ENCODE results near the gene MOV10. TPM values are rescaled to one million over a fixed set of nuclear protein-coding genes. Genes with fewer than 3 reads are reported as not detected.
"Not testable (repeated sequence)": the region's sequence is repeated elsewhere in the genome, so short reads cannot be mapped to it uniquely, and the experiment has no call there.

MOV10 gene, protein sequence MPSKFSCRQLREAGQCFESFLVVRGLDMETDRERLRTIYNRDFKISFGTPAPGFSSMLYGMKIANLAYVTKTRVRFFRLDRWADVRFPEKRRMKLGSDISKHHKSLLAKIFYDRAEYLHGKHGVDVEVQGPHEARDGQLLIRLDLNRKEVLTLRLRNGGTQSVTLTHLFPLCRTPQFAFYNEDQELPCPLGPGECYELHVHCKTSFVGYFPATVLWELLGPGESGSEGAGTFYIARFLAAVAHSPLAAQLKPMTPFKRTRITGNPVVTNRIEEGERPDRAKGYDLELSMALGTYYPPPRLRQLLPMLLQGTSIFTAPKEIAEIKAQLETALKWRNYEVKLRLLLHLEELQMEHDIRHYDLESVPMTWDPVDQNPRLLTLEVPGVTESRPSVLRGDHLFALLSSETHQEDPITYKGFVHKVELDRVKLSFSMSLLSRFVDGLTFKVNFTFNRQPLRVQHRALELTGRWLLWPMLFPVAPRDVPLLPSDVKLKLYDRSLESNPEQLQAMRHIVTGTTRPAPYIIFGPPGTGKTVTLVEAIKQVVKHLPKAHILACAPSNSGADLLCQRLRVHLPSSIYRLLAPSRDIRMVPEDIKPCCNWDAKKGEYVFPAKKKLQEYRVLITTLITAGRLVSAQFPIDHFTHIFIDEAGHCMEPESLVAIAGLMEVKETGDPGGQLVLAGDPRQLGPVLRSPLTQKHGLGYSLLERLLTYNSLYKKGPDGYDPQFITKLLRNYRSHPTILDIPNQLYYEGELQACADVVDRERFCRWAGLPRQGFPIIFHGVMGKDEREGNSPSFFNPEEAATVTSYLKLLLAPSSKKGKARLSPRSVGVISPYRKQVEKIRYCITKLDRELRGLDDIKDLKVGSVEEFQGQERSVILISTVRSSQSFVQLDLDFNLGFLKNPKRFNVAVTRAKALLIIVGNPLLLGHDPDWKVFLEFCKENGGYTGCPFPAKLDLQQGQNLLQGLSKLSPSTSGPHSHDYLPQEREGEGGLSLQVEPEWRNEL
- 128 and 134 TPM in 2 replicates for total RNA-seq

DNA sequence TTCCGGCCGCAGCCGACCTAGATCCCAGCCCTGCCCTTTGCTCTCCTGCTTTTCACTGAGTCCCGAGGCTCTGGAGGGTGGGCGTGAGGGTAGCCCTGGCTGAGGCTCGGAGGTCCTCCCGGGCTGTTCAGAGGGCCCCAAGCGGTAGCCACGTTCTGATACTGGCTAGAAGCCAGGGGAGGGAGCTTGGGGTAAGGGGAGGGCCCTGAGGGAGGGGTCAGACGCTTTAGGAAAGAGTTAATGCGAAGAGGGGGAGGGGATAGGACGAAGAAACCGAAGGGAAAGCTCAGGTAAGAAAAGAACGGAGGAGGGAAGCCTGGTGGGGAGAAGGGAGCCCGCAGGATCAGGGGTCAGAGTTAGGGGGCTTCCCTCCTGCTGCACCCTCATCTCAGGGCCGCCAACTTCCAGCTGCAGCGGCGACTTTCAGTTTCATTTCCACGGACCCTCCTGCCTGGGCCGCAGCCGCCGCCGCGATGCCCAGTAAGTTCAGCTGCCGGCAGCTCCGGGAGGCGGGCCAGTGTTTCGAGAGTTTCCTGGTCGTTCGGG lies at the start of gene MOV10:
MOV10 (plus strand) TSS at position 220 of the 546 bp plus-strand sequence; CDS start at position 474, 254 bp downstream.
- intact Hi-C loops (cut with micrococcal nuclease), result loop anchor here (1.0 to 10.0 kb wide), 4 partner anchors 31 to 170 kb away; partner anchors contain the start of genes CAPZA1, PPM1J, ST7L and WNT2B

DNA sequence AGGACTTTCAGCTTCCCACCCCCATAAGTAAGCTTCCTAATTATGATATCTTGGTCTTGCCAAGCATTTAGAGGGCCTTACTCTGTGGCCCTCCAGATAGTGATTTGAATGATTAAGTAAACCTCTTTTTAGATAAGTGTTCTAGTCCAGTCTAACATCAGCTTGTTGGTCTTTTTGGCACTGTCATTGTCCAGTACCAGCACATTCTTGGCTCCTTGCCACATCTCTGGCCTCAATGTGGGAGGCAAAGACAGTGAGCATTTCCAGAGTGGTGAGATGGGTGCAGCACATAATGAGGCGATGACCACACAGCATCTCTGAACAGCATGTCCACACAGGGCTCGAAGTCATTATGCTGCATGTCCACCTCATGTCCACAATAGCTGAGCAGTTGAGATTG lies 48.8 kb upstream of the MOV10 start:
- intact Hi-C loops (cut with micrococcal nuclease), result no loop called here

DNA sequence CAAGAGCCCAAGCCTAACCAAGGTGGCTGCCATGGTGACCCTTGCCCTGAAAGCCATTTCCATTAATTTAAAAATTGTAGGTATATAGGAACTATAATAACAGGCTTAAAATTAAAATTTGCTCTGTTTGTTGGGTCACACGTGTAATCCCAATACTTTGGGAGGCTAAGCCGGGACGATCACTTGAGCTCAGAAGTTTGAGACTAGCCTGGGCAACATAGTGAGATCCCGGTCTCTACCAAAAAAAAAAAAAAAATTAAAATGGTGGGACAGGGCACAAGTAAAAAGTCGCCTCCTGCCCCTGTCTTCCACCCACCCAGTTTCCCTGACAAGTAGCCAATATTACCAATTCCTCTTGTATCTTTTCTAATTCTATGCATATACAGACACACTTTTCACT lies 48.3 kb upstream of the MOV10 start:
- intact Hi-C loops (cut with micrococcal nuclease), result no loop called here

DNA sequence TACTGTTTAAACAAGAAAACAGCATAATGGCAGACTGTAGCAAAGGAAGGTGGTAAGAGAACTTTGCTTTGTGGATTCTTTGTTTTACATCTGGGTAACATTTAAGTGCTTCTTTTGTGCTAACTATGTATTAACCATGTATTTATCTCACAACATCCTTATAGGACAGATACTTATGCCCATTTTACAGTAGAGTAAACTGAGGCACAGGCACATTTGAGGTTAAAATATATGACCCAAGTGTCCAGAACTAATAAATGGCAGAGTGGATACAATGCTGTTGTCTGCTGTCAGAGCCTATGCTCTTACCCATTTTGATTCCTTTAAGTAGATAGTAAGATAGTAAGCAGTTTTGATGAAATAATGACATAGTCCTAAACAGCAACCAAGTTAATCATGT lies 47.6 kb upstream of the MOV10 start:
- intact Hi-C loops (cut with micrococcal nuclease), result no loop called here

DNA sequence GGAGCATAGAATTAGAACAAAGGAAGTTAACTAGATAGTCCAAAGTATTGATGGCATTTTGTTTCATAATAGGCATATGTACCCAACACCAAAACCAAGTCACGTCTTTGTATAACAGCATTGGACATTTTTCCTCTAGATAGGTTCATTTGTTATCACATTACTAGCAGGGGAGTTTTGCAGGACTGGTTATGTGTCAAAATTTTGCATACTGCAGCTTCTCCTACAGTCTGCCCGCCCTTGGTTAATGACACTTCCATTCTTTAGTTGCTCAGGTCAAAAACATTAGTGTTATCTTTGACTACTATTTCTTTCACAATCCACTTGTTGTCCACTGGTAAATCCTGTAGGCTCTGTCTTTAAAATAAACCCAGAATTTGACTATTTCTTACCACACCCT lies 45.9 kb upstream of the MOV10 start:
- intact Hi-C loops (cut with micrococcal nuclease), result loop anchor here (2.0 kb wide), 1 partner anchor 18 kb away; no protein-coding TSS in a partner anchor

DNA sequence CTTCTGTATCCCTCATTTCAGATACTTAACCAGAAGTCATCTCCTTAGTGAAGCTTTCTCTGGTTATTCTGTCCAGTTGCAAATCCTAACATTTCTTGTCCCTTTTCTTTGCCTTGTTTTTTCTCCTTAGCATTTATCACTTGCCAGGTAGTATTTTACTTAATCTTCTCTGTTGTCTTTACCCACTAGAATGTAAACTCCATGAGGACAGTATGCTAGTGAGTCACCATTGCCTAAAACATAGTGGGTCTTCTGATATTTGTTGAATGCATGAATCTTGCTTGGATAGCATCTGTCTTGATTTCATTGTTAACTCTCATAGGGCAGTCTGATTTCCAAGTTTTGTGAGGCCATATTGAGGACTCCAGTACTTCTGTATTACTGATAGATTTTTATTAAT lies 45.2 kb upstream of the MOV10 start:
- intact Hi-C loops (cut with micrococcal nuclease), result loop anchor here (2.0 kb wide), 1 partner anchor 18 kb away; no protein-coding TSS in a partner anchor

DNA sequence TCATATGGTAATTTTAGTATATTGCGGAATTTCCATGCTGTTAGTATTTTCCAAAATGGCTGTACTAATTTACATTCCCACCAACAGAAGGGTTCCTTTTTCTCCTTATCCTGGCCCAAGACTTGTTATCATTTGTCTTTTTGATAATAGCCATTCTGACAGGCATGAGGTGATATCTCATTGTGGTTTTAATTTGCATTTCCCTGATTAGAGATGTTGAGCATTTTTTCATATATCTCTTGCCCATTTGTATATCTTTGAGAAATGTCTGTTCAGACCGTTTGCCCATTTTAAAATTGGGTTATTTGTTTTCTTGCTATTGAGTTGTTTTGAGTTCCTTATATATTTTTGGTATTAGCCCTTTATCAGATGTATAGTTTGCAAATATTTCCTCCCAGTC lies 40.8 kb upstream of the MOV10 start:
- intact Hi-C loops (cut with micrococcal nuclease), result no loop called here

DNA sequence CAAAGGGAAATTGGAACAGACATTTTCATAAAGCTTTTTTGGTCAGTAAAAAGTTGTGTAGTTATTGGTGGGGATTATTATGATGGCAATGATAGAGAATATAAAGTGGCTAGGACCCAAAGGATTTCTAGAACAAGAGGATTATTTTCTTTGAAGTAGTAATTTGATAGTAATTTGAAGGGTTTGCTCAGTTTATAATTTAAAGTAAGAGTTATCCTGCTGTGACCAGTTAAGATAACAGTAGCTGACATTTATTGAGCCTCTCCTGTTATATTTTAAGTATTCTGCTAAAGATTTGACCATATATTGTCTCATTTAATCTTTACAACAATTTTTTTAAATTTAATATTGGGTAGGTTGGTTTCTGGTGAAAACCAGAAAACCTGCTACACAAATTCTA lies 40.1 kb upstream of the MOV10 start:
- intact Hi-C loops (cut with micrococcal nuclease), result no loop called here

DNA sequence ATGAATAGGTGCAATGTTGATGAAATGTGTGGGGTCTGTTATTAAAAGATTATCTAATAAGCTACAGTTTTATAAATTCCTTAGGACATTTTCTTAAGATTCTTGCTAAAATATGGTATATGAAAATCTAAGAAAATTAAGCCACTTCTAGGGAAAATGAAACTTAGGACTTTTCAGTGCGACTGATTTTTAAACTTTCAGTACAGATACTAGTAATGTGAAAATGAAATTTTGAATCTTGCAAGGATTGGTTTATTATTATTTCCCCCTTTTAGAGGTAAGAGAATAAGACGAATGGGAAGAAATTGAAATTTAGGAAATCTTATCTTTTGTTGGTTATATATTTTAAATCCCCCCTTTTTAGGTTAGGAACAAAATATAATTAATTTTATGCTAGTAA lies 38.4 kb upstream of the MOV10 start:
- intact Hi-C loops (cut with micrococcal nuclease), result no loop called here

DNA sequence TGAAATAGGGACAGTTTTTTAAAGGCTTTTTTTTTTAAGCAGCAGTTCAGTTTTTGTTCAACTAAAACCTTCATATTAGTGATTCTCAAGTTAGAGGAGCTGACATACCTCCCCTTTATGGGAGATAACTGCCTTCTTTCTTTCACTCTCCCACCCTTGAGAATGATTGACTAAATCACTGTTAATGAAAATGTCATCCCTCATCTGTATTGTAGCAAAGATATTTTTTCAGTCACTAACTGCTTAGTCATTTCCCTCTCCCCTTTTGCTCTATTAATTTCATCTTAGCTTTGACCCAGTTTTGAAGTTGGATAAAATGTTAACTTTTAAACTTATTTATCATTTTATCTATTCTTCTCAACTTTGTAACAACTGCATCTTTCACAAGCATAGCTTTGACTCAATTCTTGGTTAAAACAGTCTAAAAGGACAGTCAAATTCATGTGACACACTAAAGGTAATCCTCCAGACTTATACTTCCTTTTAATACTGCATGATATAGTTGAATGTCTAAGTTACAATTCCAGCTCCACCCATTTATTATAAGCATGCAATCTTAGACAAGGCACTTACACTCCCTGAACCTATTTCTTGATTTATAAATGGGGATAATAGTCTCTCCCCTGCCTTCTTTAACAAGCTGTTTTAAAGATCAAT lies 37.7 kb upstream of the MOV10 start:
- intact Hi-C loops (cut with micrococcal nuclease), result no loop called here

DNA sequence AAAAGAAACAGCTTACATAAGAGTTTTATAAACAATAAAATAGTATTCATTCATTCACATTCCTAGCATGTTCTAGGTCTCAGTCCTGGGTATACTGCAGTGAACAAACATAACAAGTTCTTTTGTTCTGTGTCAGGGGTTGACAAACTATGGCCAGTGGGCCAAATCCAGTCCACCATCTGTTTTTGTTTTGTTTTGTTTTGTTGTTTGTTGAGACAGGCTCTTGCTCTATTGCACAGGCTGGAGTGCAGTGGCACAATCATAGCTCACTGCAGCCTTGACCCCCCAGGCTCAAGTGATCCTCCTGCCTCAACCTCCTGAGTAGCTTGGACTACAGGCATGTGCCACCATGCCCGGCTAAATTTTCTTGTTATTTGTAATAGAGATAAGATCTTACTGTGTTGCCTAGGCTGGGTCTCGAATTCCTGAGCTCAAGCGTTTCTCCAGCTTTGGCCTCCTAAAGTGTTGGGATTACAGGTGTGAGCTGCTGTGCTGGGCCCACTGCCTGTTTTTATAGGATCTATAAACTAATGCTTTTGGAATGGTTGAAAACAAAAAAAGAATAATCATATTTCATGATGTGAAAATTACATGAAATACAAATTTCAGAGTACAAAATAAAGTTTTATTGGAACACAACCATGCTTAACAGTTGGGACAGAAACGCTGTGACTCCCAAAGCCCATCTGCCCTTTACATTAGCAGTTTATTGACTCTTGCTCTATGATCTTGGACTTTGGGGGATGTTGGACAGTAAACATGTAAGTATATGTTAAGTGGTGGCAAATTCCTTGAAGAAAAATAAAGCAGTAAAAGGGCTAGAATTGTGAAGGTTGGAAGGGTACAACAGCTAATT lies 37.0 kb upstream of the MOV10 start:
- intact Hi-C loops (cut with micrococcal nuclease), result no loop called here

DNA sequence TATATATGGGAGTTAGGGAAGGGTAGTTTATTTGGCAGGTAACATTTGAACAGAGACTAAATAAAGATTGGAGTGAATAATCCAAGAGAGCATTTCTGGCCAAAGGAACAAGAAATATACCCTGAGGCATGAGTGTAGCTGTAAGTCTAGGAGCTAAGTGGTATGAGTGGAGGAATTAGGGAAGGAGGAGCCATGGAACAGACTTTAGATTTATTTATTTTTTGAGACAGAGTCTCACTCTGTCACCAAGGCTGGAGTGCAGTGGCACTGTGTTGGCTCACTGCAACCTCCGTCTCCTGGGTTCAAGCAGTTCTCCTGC lies 36.4 kb upstream of the MOV10 start:
- intact Hi-C loops (cut with micrococcal nuclease), result no loop called here

DNA sequence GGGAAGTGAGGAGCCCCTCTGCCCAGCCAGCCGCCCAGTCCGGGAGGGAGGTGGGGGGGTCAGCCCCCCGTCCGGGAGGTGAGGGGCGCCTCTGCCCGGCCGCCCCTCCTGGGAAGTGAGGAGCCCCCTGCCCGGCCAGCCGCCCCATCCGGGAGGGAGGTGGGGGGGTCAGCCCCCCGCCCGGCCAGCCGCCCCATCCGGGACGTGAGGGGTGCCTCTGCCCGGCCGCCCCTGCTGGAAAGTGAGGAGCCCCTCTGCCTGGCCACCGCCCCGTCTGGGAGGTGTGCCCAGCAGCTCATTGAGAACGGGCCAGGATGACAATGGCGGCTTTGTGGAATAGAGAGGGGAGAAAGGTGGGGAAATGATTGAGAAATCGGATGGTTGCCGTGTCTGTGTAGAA lies 34.0 kb upstream of the MOV10 start:
- intact Hi-C loops (cut with micrococcal nuclease), result not testable (repeated sequence)

DNA sequence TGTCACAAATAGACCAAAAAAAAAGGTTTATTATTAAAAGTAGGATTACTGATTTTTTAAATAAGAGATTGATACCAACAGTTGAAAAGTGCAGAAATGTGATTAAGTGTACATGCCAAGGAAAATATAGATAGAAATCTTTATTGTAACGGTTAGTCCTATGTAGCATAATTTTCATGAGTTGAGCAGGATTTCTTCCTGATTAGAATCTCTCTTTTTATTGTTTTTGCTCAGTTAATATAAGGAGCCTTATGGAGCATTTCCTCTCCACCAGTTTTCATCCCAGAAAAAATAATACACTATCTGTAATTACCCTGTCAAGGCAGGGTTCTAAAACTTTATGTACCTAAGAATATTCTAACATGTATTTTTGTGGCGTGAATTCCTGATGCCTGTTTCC lies 31.4 kb upstream of the MOV10 start:
- intact Hi-C loops (cut with micrococcal nuclease), result no loop called here

DNA sequence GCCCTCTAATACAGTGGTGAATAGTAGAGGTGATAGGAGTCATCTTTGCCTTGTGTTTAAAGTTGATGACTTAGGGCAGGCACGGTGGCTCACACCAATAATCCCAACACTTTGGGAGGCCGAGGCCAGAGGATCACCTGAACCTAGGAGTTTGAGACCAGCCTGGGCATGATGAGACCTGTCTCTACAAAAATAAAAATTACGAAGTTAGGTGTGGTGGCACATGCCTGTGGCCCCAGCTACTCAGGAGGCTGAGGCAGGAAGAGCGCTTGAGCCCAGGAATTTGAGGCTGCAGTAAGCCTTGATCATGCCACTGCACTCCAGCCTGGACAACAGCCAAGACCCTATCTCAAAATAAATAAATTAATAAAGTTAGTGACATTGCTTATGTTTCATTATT lies 28.2 kb upstream of the MOV10 start:
- intact Hi-C loops (cut with micrococcal nuclease), result loop anchor here (2.0 kb wide), 1 partner anchor 17 kb away; no protein-coding TSS in a partner anchor

DNA sequence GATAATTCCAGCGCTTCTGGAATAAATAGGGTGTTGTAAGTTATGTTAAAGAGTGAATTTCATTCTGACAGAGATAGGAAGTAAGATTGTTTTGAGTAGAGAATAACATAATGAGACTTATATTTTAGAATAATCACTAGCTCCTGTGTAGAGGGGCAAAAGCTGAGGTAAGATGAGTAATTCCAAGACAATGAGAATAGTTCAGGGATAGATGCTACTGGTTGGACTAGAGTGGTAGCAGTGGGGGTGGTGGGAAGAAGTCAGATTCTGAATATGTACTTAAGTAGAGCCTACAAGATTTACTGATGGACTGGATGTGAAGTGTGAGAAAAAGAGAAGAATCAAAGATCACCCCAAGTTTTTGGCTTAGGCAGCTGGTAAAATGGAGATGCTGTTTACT lies 23.3 kb upstream of the MOV10 start:
- intact Hi-C loops (cut with micrococcal nuclease), result no loop called here

DNA sequence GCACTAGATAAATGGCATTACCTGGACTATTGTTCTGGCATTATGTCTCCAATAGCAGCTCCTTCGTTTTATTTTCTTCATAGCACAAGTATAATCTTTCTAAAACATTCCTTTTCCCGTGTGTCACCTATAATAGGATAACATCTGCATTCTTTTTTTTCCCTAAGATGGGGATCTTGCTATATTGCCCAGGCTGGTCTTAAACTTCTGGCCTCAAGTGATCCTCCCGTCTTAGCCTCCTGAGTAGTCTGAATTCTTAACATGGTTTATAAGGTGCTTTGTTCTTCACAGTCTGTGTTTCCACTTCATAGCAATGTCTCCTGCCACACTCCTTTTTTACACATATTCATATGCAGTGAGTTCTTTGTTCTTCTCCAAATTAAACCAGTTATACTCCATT lies 8.6 kb upstream of the MOV10 start:
- intact Hi-C loops (cut with micrococcal nuclease), result no loop called here

DNA sequence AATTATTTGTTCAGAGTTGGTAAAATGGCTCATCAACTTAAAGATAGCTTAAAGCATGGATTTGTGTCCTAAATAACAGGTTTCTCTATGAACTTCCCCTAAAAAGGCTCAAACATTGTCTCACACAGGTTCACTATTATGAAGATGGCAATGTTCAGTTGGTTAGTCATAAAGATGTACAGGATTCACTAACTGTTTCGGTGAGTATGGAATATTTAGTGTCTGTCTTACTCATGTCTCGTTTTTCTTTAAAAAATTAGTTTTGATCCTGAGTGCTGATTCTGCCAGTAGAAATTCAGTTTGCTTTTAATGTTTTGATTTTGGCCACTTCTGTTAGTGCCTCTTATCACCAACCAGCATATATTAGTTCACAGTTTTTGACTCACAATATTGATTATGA lies 7.5 kb upstream of the MOV10 start:
- intact Hi-C loops (cut with micrococcal nuclease), result no loop called here

DNA sequence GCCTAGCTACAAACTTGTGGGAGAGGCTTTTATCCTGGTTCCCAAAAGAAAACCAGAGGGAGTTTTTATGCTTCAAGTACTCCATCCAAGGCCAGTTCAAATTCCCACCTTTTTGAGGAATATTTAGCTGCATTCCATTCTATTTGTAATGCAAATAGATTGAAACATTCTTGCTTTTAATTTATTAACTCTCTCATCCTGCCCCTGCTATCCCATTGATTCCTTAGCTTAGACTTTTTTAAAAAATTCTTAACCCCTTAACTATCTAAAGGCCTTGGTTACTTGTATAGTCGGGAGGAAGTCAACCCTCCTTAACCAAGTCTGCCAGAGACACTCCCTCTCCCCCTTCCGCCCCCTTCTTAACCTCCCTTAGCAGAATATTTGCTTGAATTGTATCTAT lies 2.5 kb upstream of the MOV10 start:
- intact Hi-C loops (cut with micrococcal nuclease), result loop anchor here (10.0 kb wide), 1 partner anchor 167 kb away; the partner anchor contains the start of gene WNT2B

DNA sequence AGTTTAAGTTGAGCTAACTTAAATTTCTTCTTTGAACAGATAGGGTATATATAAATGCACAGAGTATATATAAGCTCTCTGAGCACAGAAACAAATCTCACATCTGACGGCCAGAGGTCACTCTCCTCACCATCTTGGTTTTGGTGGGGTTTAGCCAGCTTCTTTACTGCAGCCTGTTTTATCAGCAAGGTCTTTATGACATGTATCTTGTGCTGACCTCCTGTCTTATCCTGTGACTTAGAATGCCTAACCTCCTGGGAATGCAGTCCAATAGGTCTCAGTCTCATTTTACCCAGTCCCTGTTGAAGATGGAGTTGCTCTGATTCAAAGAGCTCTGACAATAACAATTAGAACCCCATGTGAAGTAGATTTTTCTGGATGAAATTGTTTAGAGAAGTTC lies 1.6 kb upstream of the MOV10 start:
- intact Hi-C loops (cut with micrococcal nuclease), result loop anchor here (10.0 kb wide), 1 partner anchor 168 kb away; the partner anchor contains the start of gene WNT2B

Measured in T-helper 1 cell treated with Interleukin-12 subunit alpha and Interleukin-12 subunit beta and Interleukin-4 antibody, amounts not matched to agents 30 ng/mL and 1 ng/mL, for 36 hours (primary cell).